Esophagus squamous epithelium (tissue), 5 donors: ENCODE results near the gene SH3BP5. TPM values are rescaled to one million over a fixed set of nuclear protein-coding genes. Genes with fewer than 3 reads are reported as not detected.

Experiments used
- DNase-seq: peaks from one replicate; lab custom pipeline; 2025; lab: John Stamatoyannopoulos, UW
- H3K27ac ChIP-seq, 4 donors: fragments of 200-600 bp; sonication (generic); one replicate each; pipeline ENCODE4 v1.5.1; 2016 to 2019; ENCODE audit warnings: mild to moderate bottlenecking in 1 of 4
- H3K27me3 ChIP-seq, 4 donors: fragments of 200-600 bp; sonication (generic); 1 replicate in 3 of 4; 2 replicates in 1 of 4; pipeline versions ENCODE4 v1.5.1 to v1.6.0; 2017 to 2021; ENCODE audit warnings: antibody characterized with exemption in 1 of 4
- H3K36me3 ChIP-seq, 3 donors: fragments of 200-600 bp; sonication (generic); one replicate each; pipeline ENCODE4 v1.5.1; 2016 to 2019
- H3K4me1 ChIP-seq, 3 donors: fragments of 200-600 bp; sonication (generic); one replicate each; pipeline ENCODE4 v1.5.1; 2017 to 2019
- H3K4me3 ChIP-seq, 4 donors: fragments of 200-600 bp; sonication (generic); 1 replicate in 3 of 4; 2 replicates in 1 of 4; pipeline ENCODE4 v1.5.1; 2016 to 2019; ENCODE audit warnings: mild to moderate bottlenecking in 2 of 4, moderate library complexity in 1 of 4
- H3K9me3 ChIP-seq, 3 donors: fragments of 200-600 bp; sonication (generic); one replicate each; pipeline ENCODE4 v1.5.1; 2016 to 2019
- POLR2A ChIP-seq, 4 donors: fragments of 450-650 bp; IDR thresholded peaks; one replicate each; pipeline ENCODE4 v1.6.1; 2017; ENCODE audit warnings: antibody characterized with exemption in 4 of 4, mild to moderate bottlenecking in 4 of 4, moderate library complexity in 3 of 4
- WGBS, 2 donors: methylation state at CpG; one replicate each; pipeline ENCODE4 v1.1.5; 2018; 5-methylcytosine and 5-hydroxymethylcytosine counted together
- intact Hi-C: fragments of 100-400 bp; cut with DNase I; formaldehyde crosslinking; loops from one replicate; pipeline ENCODE4 v1.15.0; 2022
- total RNA-seq, 4 donors: library from RNA; depleted of rRNA; stranded (reverse); fragments of >200 nt; gene quantifications; one replicate each; pipeline ENCODE4 v1.1.0, GENCODE V29; 2016
- TF ChIP-seq, protein P1 (sequence below), 6 experiments: fragments of 450-650 bp in 4 of 6; fragments of 200-600 bp in 2 of 6; sonication (generic) in 2 of 6; IDR thresholded peaks; one replicate each; pipeline ENCODE4 v1.5.1; 2016 to 2019; ENCODE audit warnings: antibody characterized with exemption in 6 of 6, mild to moderate bottlenecking in 4 of 6, moderate library complexity in 4 of 6
- donor health status: DM: yes; HTN: yes; CAD: no.

SH3BP5 gene
- total RNA-seq, 4 donors from 2014 or later = 8.5 to 33.8 (median 18.0) TPM

DNA sequence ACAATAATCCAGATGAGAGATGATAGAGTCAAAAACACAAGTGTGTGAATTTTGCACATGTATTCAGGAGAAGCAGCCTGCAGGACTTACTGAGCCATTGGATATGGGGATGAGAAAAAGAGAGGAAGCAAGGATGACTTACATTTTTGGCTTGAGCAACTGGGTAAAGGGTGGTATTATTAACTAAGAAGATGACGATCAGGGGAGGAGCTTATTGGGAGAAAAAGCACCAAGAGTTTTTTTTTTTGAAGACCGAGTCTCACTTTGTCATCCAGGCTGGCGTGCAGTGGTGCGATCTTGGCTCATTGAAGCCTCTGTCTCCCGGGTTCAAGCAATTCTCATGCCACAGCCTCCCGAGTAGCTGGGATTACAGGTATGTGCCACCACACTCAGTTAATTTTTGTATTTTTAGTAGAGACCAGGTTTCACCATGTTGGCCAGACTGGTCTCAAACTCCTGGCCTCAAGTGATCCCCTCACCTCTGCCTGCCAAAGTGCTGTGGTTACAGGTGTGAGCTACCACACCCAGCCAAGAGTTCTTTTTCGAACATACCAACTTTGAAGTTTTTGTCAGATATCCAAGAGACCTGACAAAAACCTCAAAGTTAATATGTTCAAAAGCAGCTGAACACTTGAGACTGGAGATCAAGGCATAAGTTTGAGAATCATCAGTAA is 14.8 kb upstream of the SH3BP5 start:
- 58 to 63% methylated on average over 5 to 7 of the region's 7 CpGs for WGBS, 2 donors
- peaks cover 0 to 11% (median 8%) of the 10 kb centered on the region in 3 donors for H3K9me3 ChIP-seq
- no peaks in the 10 kb centered on the region for H3K27me3 ChIP-seq
- TF ChIP-seq, protein P1, sequence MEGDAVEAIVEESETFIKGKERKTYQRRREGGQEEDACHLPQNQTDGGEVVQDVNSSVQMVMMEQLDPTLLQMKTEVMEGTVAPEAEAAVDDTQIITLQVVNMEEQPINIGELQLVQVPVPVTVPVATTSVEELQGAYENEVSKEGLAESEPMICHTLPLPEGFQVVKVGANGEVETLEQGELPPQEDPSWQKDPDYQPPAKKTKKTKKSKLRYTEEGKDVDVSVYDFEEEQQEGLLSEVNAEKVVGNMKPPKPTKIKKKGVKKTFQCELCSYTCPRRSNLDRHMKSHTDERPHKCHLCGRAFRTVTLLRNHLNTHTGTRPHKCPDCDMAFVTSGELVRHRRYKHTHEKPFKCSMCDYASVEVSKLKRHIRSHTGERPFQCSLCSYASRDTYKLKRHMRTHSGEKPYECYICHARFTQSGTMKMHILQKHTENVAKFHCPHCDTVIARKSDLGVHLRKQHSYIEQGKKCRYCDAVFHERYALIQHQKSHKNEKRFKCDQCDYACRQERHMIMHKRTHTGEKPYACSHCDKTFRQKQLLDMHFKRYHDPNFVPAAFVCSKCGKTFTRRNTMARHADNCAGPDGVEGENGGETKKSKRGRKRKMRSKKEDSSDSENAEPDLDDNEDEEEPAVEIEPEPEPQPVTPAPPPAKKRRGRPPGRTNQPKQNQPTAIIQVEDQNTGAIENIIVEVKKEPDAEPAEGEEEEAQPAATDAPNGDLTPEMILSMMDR (IDR thresholded peaks at IDR 0.05) = no peak
- TF ChIP-seq POLR2A (IDR thresholded peaks at IDR 0.05) = no peak
- H3K4me1 ChIP-seq = peaks cover 0 to 16% (median 0%) of the 10 kb centered on the region in 3 donors
- H3K36me3 ChIP-seq = no peaks in the 10 kb centered on the region
- intact Hi-C loops = no loop called here
- no peak overlapping the region for H3K4me3 ChIP-seq
- DNase-seq = no peak
- no peak overlapping the region for H3K27ac ChIP-seq

GRCh38 chr3:15346516-15346915 is 14.1 kb upstream of the SH3BP5 start:
- no peak for TF ChIP-seq POLR2A (IDR thresholded peaks at IDR 0.05)
- TF ChIP-seq, protein P1 (IDR thresholded peaks at IDR 0.05) = no peak
- WGBS, 2 donors = 86 to 89% methylated on average over 2 of the region's 2 CpGs
- intact Hi-C loops = no loop called here
- Histone ChIP-seq H3K4me3 (no peak overlapping the region), H3K36me3 (no peaks in the 10 kb centered on the region), H3K9me3 (peaks cover 0 to 6% (median 5%) of the 10 kb centered on the region in 3 donors), H3K4me1 (peaks cover 0 to 16% (median 0%) of the 10 kb centered on the region in 3 donors), H3K27ac (no peak overlapping the region), H3K27me3 (no peaks in the 10 kb centered on the region)
- no peak for DNase-seq

DNA sequence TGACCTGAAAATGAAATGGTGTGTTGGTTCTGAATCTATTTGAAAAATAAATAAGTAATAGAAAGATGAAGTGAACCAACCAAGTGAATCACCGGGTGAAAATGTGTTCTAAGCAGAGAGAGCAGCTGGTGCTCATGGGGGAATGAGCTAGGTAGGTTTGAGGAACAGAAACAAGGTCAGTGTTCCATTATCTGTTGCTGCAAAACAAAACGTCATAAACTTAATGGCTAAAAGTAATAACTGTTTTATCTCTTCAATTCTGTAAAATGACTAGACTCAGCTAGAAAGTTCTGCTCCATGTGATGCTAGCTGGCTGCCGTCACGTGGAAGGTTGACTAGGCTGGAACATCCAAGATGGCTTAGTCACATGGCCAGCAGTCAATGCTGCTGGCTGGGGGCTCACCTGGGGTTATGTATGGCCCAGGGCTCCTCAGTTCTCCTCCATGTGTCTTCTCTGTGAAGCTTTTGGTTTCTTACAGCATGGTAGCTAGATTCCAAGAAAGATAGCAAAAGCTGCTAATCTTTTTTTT is 13.3 kb upstream of the SH3BP5 start:
- no peak overlapping the region for H3K27ac ChIP-seq
- no peaks in the 10 kb centered on the region for H3K9me3 ChIP-seq
- no peak for DNase-seq
- H3K4me1 ChIP-seq = peaks cover 0 to 16% (median 0%) of the 10 kb centered on the region in 3 donors
- no peak for TF ChIP-seq POLR2A (IDR thresholded peaks at IDR 0.05)
- TF ChIP-seq, protein P1 (IDR thresholded peaks at IDR 0.05) = no peak
- H3K27me3 ChIP-seq = no peaks in the 10 kb centered on the region
- no peaks in the 10 kb centered on the region for H3K36me3 ChIP-seq
- H3K4me3 ChIP-seq = no peak overlapping the region
- intact Hi-C loops = no loop called here
- WGBS, 2 donors = 67 to 76% methylated on average over 4 of the region's 4 CpGs

- 33 to 57% methylated on average over 4 of the region's 4 CpGs for WGBS, 2 donors
These were observed 12.8 kb upstream of the SH3BP5 start for GRCh38 chr3:15345066-15345607.

More at GRCh38 chr3:15345066-15345607, 12.8 kb upstream of the SH3BP5 start:
- Histone ChIP-seq H3K27me3 (no peaks in the 10 kb centered on the region), H3K27ac (no peak overlapping the region), H3K36me3 (no peaks in the 10 kb centered on the region), H3K4me3 (no peak overlapping the region), H3K9me3 (no peaks in the 10 kb centered on the region), H3K4me1 (peaks cover 0 to 19% (median 1%) of the 10 kb centered on the region in 3 donors)
- TF ChIP-seq, protein P1 (IDR thresholded peaks at IDR 0.05) = no peak
- no peak for TF ChIP-seq POLR2A (IDR thresholded peaks at IDR 0.05)
- intact Hi-C loops = no loop called here
- DNase-seq = no peak
